Globus pallidus (tissue), 1 donor: ENCODE measurements around the gene SSB.
A peak's percentile ranks its signal among the peaks of the same experiment; 100 is the strongest.
"Not testable (repeated sequence)": the region's sequence is repeated elsewhere in the genome, so short reads cannot be mapped to it uniquely, and the experiment has no call there.

ENCODE experiments used
- DNase-seq: peaks from one replicate; pipeline ENCODE4 v3.0.0-alpha.2; 2015; ENCODE audit warnings: low spot score

The SSB gene

GRCh38 chr2:169798718-169799592 is at the start of gene SSB:
TSS of gene SSB (plus strand) at chr2:169798871. CDS start at chr2:169800961, 2,090 bp downstream.
- peak; percentile 91 for DNase-seq

GRCh38 chr2:169752752-169753151 is 45.9 kb upstream of the SSB start:
- no peak for DNase-seq

DNA sequence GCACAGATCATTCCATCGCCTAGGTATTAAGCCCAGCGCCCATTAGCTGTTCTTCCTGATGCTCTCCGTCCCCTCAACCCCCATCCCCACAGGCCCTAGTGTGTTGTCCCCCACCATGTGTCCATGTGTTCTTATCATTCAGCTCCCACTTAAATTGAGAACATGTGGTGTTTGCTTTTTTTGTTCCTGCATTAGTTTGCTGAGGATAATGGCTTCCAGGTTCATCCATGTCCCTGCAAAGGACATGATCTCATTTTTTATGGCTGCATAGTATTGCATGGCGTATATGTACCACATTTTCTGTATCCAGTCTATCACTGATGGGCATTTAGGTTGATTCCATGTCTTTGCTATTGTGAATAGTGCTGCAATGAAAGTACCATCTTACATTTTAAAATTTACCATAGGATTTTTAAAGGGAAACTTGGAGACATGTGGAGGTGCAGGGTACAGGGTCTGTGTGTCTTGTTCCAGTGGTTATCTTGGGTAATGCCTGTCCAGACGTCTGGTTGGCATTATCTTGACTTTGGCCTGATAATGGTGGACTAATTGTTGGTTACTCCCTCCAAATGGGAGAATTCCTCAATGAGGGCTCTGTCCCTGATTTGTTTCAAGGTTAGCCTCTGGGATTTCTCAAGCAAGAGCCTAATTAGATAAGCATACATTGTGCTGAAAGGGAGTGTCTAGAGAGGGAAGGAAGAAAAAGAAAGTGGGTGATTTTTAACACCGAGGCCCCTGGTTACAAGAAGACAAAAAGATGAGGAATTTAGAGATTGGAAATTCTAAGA is 43.4 kb upstream of the SSB start:
- DNase-seq: no peak

- no peak for DNase-seq
These were observed 42.3 kb upstream of the SSB start for GRCh38 chr2:169756342-169756741.

DNA sequence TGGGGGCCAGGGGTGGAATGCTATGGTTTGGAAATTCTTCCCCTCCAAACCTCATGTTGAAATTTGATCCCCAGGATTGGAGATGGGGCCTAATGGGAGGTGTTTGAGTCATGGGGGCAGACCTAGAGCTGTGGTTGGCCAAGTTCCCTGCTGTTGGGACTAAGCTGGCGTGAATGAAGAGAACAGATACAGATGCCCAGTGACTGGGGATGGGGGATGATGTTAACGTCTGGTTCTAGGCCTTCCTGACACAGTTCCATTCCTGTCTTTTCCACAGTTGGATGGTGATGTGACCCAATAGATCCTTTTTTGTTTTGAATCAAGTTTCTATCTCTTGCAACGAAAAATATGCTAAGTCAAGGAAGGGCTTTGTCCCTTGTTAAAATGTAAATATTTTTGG is 41.3 kb upstream of the SSB start:
- no peak for DNase-seq

DNA sequence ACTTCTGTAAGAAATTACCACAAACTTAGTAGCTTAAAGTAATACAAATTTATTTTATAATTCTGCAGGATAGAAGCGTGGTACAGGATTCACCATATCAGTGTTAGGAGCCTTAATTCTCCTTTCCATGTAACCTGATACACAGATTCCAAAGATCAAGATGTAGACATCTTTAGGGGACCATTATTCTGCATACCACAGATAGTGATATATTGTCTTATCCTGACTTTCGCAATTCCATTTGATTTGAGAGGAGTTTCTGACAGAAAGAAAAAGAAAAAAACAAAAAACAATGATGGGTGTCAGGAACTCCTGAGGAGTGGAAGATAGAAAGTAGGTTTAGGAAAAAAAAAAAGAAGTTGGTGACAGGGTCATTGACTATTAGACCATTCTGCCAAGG is 40.9 kb upstream of the SSB start:
- no peak for DNase-seq

DNA sequence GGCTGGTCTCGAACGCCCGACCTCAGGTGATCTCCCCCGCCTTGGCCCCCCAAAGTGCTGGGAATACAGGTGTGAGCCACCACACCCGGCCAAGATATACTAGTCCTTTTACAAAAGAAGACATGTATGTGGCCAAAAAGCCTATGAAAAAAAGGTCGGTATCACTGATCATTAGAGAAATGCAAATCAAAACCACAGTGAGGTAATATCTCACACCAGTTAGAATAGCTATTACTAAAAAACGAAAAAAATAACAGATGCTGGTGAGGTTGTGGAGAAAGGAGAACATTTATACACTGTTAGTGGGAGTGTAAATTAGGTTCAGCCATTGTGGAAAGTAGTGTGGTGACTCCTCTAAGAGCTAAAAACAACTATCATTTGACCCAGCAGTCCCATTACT is 38.7 kb upstream of the SSB start:
- no peak for DNase-seq

- not testable (repeated sequence) for DNase-seq
These were observed 37.9 kb upstream of the SSB start for GRCh38 chr2:169760798-169761197.

- no peak for DNase-seq
These were observed 37.3 kb upstream of the SSB start for GRCh38 chr2:169761251-169761969.

DNA sequence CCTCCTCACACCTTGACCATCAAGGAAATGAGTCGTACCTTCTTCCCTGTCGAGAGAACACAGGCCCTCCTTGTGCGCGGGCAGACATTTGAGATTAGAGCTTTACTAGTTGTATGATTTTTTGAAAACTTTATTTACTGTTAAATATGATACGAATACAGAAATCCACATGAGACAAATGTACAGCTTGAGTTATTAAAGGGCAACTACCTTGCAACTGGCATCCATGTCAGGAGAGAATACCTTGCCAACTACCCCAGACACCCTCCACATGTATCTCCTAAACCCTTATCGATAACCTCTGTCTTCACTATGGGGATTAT is 36.7 kb upstream of the SSB start:
- DNase-seq: no peak

DNA sequence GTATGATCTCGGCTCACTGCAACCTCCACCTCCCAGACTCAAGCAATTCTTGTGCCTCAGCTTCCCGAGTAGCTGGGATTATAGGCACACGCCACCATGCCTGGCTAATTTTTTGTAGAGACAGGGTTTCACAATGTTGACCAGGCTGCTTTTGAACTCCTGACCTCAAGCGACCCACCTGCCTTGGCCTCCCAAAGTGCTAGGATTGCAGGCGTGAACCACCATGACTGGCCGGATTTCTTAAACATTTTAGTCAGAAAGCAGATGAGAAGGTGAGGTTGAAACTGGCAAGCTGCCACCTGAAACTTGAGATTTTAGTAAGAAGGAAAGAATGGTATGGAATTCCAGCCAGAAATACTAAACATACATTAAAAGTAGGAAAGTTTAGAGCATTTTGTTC is 33.1 kb upstream of the SSB start:
- no peak for DNase-seq

GRCh38 chr2:169767243-169767888 is 31.3 kb upstream of the SSB start:
- DNase-seq: peak; percentile 42

GRCh38 chr2:169768262-169768995 is 30.2 kb upstream of the SSB start:
- no peak for DNase-seq

- no peak for DNase-seq
These were observed 27.6 kb upstream of the SSB start for GRCh38 chr2:169771021-169771420.

- DNase-seq: no peak
These were observed 27.1 kb upstream of the SSB start for GRCh38 chr2:169771612-169772011.

GRCh38 chr2:169772651-169773050 is 26.0 kb upstream of the SSB start:
- DNase-seq: no peak

DNA sequence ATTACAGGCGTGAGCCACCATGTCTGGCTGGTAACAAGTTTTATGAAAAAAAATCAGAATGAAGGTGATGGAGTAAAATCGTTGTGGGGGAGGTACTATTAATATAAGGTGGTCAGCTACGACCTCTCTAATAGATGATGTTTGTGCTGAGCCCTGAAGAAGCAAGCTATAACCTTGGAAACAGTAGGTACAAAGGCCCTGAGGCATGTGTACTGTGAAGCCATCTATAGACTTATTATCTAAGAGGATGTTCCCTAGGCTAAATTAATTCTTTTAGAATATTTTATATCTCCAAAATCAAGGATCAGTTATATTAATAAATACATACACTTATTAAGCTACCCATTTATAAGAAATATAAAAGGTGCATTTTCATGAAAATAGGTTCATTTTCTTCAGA is 23.3 kb upstream of the SSB start:
- no peak for DNase-seq

- no peak for DNase-seq
These were observed 22.9 kb upstream of the SSB start for GRCh38 chr2:169775765-169776164.

DNA sequence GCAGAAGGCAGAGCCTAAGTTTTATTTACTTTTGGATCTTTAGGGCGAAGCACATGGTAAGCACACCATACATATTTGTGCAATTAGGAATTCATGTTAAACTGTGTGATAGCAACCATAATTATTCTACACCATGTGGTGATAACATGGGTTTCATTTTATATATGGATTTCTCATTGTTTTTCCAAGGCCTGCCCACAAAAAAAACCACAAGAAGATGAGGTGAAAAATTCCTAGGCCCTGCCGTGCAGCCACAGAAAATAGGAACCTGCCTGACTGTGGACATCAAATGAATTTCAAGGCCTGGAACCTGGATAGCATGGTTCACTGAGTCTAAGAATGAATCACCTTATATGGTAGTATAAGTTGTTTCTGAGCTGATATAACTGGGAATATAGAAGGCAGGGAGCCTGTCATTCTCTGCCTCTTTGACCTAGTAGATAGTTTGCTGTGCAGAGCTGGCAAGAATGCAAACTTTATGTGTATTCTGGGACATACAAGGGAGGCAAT is 22.4 kb upstream of the SSB start:
- DNase-seq: no peak

GRCh38 chr2:169778446-169778845 is 20.2 kb upstream of the SSB start:
- DNase-seq: no peak
